Small intestine (tissue), 7 donors: Measurements from ENCODE around the gene LARGE2. TPM values are rescaled to one million over a fixed set of nuclear protein-coding genes. Genes with fewer than 3 reads are reported as not detected.

Experiments used
- DNase-seq, 2 donors: peaks; one replicate each; pipeline versions ENCODE4 v3.0.0 to v3.0.0-alpha.2; 2013
- FAIRE-seq: peaks from 2 replicates; lab custom pipeline; 2012; peaks lifted over from hg19 to GRCh38; lab: Jason Lieb, UNC
- H3K27ac ChIP-seq, 3 donors: one replicate each; pipeline ENCODE4 v1.5.1; 2013; ENCODE audit warnings: low read length in 2 of 3, mild to moderate bottlenecking in 2 of 3, control low read depth in 1 of 3, inconsistent platforms in 1 of 3, low read depth in 1 of 3, moderate library complexity in 1 of 3
- H3K27me3 ChIP-seq, 3 donors: one replicate each; pipeline ENCODE4 v1.6.1; 2013; ENCODE audit warnings: low read length in 3 of 3, inconsistent platforms in 1 of 3; ENCODE audit not compliant: control insufficient read depth in 3 of 3, insufficient read depth in 3 of 3
- H3K36me3 ChIP-seq, 3 donors: one replicate each; pipeline ENCODE4 v1.6.1; 2013; ENCODE audit warnings: low read length in 3 of 3, inconsistent platforms in 1 of 3, low read depth in 1 of 3, mild to moderate bottlenecking in 1 of 3, moderate library complexity in 1 of 3; ENCODE audit not compliant: control insufficient read depth in 3 of 3, insufficient read depth in 2 of 3
- H3K4me1 ChIP-seq, 3 donors: one replicate each; pipeline ENCODE4 v1.6.1; 2013; ENCODE audit warnings: low read length in 2 of 3, inconsistent platforms in 1 of 3, low read depth in 1 of 3, mild to moderate bottlenecking in 1 of 3, moderate library complexity in 1 of 3; ENCODE audit not compliant: control insufficient read depth in 3 of 3, insufficient read depth in 2 of 3
- H3K4me3 ChIP-seq, 3 donors: one replicate each; pipeline ENCODE4 v1.5.1; 2013; ENCODE audit warnings: low read length in 3 of 3, control low read depth in 1 of 3, inconsistent platforms in 1 of 3, low read depth in 1 of 3, mild to moderate bottlenecking in 1 of 3, moderate library complexity in 1 of 3
- H3K9me3 ChIP-seq, 2 donors: one replicate each; pipeline ENCODE4 v1.6.1; 2013; ENCODE audit warnings: low read depth in 1 of 2, low read length in 1 of 2; ENCODE audit not compliant: control insufficient read depth in 2 of 2, insufficient read depth in 1 of 2
- WGBS, 3 donors: extraction: QIAGEN DNeasy Blood & Tissue Kit; methylation state at CpG; one replicate each; pipeline ENCODE4 v1.1.7; 2013; 5-methylcytosine and 5-hydroxymethylcytosine counted together
- polyA plus RNA-seq, 4 donors: library from polyadenylated mRNA; stranded (reverse) in 3 of 4; unstranded in 1 of 4; fragments of 200-250 nt in 3 of 4; fragments of 120-200 nt in 1 of 4; gene quantifications; one replicate each; pipeline versions ENCODE4 v1.2.1 to v1.2.3, GENCODE V29; 2013
- donor health status: healthy with polysubstance abuse.
- donor health status: control.
- donor health status: control.
- donor health status: Bipolar disorder and iron deficiency.
- donor health status: healthy.

Gene LARGE2
- polyA plus RNA-seq, 4 donors, result 0.22 to 10.7 (median 1.9) TPM

GRCh38 chr11:45913942-45914635, 8.4 kb upstream of the LARGE2 start:
- Histone ChIP-seq H3K36me3 (peaks cover 12 to 74% (median 19%) of the 10 kb centered on the region in 3 donors), H3K27ac (no peak overlapping the region), H3K4me1 (peaks cover 0 to 4% (median 0%) of the 10 kb centered on the region in 3 donors), H3K9me3 (no peaks in the 10 kb centered on the region), H3K4me3 (no peak overlapping the region), H3K27me3 (no peaks in the 10 kb centered on the region)
- no peak for DNase-seq
- WGBS, 3 donors, result 88 to 91% (median 88%) methylated on average over 20 to 22 of the region's 22 CpGs
- no peak for FAIRE-seq

- WGBS, 3 donors, result 82 to 88% (median 88%) methylated on average over 13 of the region's 13 CpGs
- Histone ChIP-seq H3K4me3 (no peak overlapping the region), H3K9me3 (no peaks in the 10 kb centered on the region), H3K36me3 (peaks cover 12 to 60% (median 12%) of the 10 kb centered on the region in 3 donors), H3K27ac (no peak overlapping the region), H3K27me3 (no peaks in the 10 kb centered on the region), H3K4me1 (peaks cover 0 to 11% (median 0%) of the 10 kb centered on the region in 3 donors)
- FAIRE-seq (no peak), DNase-seq (no peak)
Measured at GRCh38 chr11:45915446-45915845, 7.0 kb upstream of the LARGE2 start.

DNA sequence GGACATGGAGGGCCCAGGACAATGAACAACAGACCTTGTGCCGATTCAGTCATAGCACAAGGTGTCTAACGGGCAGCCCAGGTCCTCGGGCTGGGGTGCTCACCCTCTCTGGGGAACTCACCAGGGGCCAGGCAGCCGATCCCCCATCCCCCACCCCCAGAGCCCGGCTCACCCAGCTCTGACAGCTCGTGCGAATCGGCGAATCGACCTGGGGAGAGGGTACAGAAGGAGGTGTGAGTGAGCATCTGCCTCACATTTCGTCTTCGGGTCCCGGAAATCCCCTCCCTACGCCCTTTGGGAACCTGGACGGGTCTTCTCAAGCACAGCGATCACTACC, 5.2 kb upstream of the LARGE2 start:
- DNase-seq, result no peak
- 2 to 5% (median 2%) methylated on average over 16 of the region's 16 CpGs for WGBS, 3 donors
- no peak for FAIRE-seq

DNA sequence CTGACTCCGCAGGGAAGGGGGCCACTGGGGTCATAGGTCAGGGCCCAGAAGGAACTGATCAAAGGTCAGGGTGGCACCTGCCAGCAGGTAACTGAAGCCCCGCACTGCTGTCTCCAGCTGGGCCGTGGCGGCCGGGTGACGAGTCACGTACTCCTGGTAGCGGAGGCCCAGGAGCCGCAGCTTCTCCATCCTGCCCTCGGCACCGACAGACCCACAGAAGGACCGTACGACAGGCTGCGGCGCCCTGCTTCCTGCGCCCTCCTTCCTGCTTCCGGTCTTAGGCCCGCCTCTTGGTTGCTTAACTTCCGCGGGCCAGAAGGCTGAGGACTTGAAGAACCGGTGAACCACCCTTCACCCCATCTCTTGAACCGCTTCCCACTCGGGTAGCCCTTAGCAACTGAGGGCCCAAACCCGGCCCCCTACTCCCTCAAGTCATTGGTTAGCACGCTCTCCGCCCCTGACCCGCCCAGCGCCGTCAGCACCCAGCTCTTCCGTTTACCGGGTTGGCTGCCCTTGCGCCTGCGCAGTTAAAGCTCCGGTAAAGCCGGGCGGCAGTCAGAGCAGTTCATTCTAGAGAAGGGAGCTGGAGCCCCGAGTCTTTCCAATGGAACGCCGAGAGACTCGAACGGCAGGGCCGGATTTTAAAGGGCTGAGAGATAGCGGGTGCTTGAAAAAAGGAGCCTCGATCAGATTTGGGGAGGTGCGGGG, 4.7 kb upstream of the LARGE2 start, which contains the start of gene PEX16:
Gene PEX16 (minus strand): TSS at position 255 of the 708 bp plus-strand sequence. CDS start 66 bp downstream, at position 189.
- Histone ChIP-seq H3K36me3 (peaks cover 7 to 37% (median 9%) of the 10 kb centered on the region in 3 donors), H3K27me3 (peaks cover 0 to 12% (median 0%) of the 10 kb centered on the region in 3 donors), H3K9me3 (no peaks in the 10 kb centered on the region), H3K4me1 (peaks cover 0 to 20% (median 3%) of the 10 kb centered on the region in 3 donors), H3K4me3 (peak within 1 kb of the TSS; percentile 85 to 96 (median 92)), H3K27ac (peak within 1 kb of the TSS; percentile 92 to 97 (median 97))
- WGBS, 3 donors, result 0% methylated on average over 45 of the region's 45 CpGs
- DNase-seq (peak; percentile 98), FAIRE-seq (no peak)

More for the DNA sequence above, 5.2 kb upstream of the LARGE2 start:
- H3K36me3 ChIP-seq, result peaks cover 7 to 42% (median 9%) of the 10 kb centered on the region in 3 donors
- peaks cover 0 to 11% (median 0%) of the 10 kb centered on the region in 3 donors for H3K27me3 ChIP-seq
- peak overlapping the region; percentile 92 to 97 (median 97) for H3K27ac ChIP-seq
- no peaks in the 10 kb centered on the region for H3K9me3 ChIP-seq
- H3K4me1 ChIP-seq, result peaks cover 0 to 20% (median 1%) of the 10 kb centered on the region in 3 donors
- peak overlapping the region; percentile 85 to 96 (median 92) for H3K4me3 ChIP-seq

GRCh38 chr11:45918331-45918941, 4.0 kb upstream of the LARGE2 start:
- peaks cover 0 to 20% (median 3%) of the 10 kb centered on the region in 3 donors for H3K4me1 ChIP-seq
- peaks cover 0 to 16% (median 3%) of the 10 kb centered on the region in 3 donors for H3K27me3 ChIP-seq
- H3K9me3 ChIP-seq, result no peaks in the 10 kb centered on the region
- peak; percentile 75 to 85 for DNase-seq
- H3K27ac ChIP-seq, result peak overlapping the region; percentile 92 to 97 (median 97)
- 0% methylated on average over 38 of the region's 38 CpGs for WGBS, 3 donors
- H3K4me3 ChIP-seq, result peak overlapping the region; percentile 57 to 96 (median 92)
- FAIRE-seq, result no peak
- H3K36me3 ChIP-seq, result peaks cover under 1 to 30% (median 6%) of the 10 kb centered on the region in 3 donors

- Histone ChIP-seq H3K4me3 (peak overlapping the region in 1 of 3 donors; percentile 96), H3K36me3 (peaks cover 0 to 23% (median 4%) of the 10 kb centered on the region in 3 donors), H3K27ac (no peak overlapping the region), H3K9me3 (no peaks in the 10 kb centered on the region), H3K27me3 (peaks cover 0 to 19% (median 3%) of the 10 kb centered on the region in 3 donors), H3K4me1 (peaks cover 0 to 20% (median 3%) of the 10 kb centered on the region in 3 donors)
- FAIRE-seq (no peak), DNase-seq (no peak)
- WGBS, 3 donors, result 60 to 67% (median 62%) methylated on average over 7 of the region's 7 CpGs
Measured at GRCh38 chr11:45918962-45919675, 3.3 kb upstream of the LARGE2 start.

- H3K9me3 ChIP-seq, result no peaks in the 10 kb centered on the region
- H3K36me3 ChIP-seq, result peaks cover 0 to 17% (median 0%) of the 10 kb centered on the region in 3 donors
- DNase-seq (no peak), FAIRE-seq (no peak)
- peaks cover 0 to 22% (median 3%) of the 10 kb centered on the region in 3 donors for H3K27me3 ChIP-seq
- no peak overlapping the region for H3K4me3 ChIP-seq
- 71 to 78% (median 72%) methylated on average over 11 to 13 of the region's 13 CpGs for WGBS, 3 donors
- H3K4me1 ChIP-seq, result peaks cover 0 to 20% (median 3%) of the 10 kb centered on the region in 3 donors
- H3K27ac ChIP-seq, result no peak overlapping the region
Measured at GRCh38 chr11:45919806-45920530, 2.5 kb upstream of the LARGE2 start.
